Mucosa of gallbladder (tissue), 1 donor: Measurements from ENCODE around the gene ADAT1. TPM values are rescaled to one million over a fixed set of nuclear protein-coding genes. Genes with fewer than 3 reads are reported as not detected.
"Not testable (repeated sequence)": the region's sequence is repeated elsewhere in the genome, so short reads cannot be mapped to it uniquely, and the experiment has no call there.

Experiments used
- DNase-seq: peaks from one replicate; pipeline ENCODE4 v3.0.0-alpha.2; 2020; ENCODE audit warnings: low spot score
- total RNA-seq: library from RNA; stranded (reverse); gene quantifications from one replicate; pipeline ENCODE4 v1.2.1, GENCODE V29; 2021
- donor health status: DM: no; HTN: no; CAD: no.

The ADAT1 gene
- total RNA-seq, 1 donor from 2014 or later, result 57.2 TPM

DNA sequence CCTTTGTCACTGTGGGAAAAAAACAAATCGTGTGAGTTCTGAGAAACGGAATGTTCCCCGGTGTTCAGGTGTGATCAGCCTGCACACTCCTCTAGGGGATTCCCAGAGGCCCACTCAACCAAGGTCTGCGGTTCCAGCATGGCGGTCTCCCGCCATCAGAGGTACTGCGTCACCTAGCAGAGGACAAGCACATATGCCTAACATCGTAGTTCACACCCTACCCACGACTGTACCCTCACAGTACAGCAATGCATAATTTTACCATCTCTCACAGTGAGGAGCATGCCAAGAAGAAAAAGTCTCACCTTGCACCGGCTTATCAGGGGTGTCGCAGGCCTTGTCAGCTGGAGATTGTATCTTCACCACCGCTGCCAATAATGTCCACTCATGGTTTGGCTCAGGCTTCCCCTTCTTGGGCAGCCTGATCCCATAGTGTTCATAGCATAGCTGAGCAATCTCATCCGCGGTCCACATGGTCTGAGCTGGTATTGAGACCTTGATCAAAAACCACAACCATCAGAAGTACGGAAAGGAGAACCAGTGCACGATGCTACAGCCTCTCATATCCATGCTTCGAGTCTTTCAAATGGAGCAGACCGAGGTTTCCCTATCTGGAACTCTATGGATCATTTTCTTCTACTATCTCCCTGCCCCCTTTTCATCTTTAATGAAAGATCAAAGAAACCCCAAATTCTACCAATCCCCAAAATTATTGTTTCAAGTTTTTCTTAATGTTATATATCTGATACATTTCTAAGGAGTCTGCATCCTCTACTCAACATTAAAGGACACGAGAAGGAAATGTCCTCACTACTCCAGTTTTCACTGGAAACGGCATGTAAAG lies 2.5 kb downstream of the ADAT1 start:
- no peak for DNase-seq

DNA sequence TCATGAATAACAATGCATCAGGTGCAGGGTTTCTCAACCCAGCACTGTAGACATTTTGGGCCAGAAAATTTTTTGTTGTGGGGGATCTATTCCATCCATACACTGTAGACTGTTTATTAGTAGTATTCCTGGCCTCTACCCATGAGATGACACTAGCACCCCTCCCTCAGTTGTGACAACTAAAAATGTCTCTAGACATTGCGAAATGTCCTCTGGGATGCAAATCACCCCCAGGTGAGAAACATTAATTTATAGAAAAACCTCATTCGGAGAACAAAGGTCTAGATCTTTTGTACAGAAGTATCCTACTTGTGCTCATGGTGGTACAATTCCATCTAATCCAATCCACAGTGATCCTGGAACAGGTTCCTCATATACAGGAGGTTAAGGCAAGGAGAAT lies 4.3 kb downstream of the ADAT1 start:
- DNase-seq, result no peak

DNA sequence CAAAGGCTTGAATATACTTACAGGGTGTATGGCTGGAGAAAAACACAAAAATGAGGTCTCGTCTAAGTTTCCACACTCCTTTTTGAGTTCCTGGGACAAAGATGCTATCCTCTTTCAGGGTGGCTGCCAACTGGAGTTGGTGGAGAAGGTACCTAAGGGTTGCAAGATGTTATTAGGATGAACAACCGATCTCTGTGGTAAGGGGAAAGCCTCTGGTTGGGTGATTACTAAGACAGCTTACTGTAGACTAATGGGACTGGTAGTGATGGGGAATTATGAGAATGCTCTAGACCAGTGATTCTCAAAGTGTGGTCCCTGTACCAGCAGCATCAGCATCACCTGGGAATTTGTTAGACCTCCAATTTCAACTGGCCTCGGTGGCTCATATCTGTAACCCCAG lies 6.0 kb downstream of the ADAT1 start:
- no peak for DNase-seq

DNA sequence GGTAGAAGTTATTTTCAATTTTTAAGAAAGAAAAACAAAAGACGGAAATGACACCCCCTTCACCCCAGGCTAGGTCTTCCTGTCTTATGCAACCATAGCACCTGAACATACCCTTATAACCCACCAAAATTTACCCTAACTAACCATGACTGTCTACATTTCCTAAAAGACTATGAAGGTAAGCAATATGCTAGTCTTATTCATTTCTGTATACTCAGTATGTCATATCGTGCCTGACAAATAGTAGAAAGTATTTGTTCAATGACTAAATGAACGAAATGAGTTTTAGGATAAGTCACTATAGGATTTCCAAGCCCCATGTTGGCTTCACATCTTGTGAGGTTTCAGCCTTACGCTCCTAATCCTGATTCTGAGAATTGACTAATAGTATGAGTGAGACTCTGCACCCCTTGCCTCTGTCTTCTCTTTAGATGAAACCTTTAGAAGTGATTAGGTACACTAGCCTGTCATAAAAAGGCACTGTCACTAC lies 6.5 kb downstream of the ADAT1 start:
- no peak for DNase-seq

DNA sequence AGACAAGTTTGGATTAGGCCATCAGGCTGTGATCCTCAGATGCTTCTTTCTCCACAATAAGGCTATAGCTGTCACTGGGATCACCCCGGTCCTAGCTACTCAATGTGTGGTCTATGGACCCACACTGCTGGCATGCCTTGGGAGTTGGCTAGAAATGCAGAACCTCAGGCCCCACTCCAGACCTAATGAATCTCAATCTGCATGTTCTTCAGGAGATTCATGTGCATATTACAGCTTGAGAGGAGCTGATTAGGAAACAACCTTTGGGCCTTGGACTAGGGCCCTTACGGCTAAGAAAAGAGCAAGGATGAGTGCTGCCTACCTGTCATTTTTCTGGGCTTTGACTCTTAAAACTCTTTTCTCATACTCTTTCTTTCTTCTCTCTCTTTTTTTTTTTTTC lies 7.5 kb downstream of the ADAT1 start:
- DNase-seq, result no peak

DNA sequence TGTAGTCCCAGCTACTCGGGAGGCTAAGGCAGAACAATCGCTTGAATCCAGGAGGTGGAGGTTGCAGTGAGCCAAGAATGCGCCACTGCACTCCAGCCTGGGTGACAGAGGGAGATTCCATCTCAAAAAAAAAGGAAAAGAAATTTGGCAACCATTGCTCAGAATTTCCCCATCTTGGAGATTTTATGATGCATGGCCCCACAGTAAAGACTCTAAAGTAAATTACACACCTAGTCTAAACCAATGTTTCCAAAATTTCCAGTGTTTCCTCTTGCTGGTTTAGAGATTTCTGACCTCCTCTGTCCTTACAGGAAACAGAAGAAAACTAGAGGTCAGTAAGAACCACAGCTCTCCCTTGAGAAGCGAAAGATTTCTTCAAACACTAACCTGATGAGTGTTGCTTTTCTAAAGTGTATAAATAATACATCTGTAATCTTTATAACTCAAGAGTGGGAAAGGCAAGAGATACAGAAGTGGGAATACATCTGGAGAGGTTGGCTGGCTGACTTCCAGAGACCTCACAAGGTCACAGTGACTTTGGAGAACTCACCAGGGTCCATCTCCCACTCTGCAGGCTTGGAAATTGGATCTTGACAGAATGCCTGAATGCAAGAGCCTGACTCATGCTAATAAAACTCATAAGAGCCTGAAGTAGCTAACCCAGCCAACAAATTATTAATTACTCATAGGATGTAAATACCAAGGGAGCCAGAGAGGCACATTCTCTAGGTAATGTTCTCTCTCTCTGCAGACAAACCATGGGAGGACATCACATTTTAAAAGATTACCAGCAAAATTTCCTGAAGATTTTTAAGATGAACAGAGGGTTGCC lies 8.8 kb downstream of the ADAT1 start:
- DNase-seq, result no peak

DNA sequence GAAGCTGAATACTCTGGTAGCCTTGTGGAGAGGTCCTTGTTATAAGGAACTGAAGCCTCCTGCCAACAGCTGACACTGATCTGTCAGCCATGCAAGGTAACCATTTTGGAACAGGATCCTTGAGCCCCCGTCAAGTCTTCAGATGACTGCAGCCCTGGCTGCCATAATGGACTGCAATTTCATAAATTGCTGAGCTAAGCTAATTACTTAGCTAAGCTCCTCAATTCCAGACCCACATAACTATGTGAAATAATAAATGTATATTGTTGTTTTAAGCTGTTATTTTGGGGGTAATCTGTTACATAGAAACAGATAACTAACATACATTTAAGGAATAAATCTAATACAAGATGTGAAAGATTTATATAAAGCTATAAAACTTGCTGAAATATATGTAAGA lies 16.6 kb downstream of the ADAT1 start:
- DNase-seq, result no peak

DNA sequence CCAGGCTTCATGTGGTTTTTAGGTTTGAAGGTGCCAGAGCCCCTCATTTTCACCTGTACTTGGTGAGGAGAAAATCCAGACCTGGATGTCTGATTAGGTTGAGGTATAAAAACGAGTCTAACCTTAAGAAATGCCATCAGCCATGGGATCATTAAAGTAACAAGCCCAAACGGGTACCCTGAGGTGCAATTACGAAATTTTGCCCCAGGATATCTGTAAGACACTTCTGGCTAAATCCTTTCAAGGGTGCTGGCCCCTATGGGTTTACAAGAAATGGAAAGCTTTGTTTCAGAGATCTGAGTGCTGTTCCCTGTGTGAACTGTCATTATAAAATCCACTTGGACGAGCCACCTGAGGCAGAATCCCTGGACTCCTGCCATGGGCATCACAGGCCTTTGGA lies 19.8 kb downstream of the ADAT1 start:
- no peak for DNase-seq

DNA sequence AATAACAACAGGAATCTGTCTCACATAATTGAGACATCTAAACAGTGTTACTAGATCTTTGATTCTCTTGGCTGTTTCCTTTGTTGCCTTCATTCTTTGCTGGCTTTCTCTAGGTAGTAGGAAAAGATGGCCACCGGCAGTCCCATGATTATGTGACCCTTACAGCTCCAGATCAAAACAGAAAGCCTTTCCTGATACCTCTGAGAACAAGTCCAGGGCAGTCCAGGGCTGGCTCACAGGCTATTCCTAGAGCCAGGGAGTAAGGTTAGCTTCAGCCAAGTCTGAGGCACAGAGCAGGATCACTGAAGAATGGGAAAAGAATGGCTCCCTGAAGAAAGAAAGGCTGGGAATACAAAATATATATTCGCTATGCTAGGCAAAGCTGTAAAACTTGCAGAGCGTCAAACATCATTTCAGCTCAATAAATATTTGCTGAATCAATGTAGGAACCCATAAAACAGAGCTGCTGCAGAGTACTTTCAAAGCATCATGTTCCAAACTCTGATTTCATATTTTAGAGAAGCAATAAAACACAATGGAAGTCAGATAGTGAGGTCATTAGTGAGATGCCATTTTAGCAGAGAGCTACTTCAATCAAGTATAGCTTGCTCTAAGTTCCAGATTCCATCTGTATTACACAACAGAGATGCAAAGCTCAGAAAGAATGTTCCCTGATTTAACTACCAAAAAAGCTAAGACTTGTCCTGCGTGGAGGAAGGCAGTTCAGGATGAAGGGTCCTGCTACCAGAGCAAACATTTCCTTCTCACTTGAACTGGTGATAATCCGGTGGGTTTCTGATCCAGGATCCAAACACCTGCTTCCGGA lies 23.4 kb downstream of the ADAT1 start:
- no peak for DNase-seq

DNA sequence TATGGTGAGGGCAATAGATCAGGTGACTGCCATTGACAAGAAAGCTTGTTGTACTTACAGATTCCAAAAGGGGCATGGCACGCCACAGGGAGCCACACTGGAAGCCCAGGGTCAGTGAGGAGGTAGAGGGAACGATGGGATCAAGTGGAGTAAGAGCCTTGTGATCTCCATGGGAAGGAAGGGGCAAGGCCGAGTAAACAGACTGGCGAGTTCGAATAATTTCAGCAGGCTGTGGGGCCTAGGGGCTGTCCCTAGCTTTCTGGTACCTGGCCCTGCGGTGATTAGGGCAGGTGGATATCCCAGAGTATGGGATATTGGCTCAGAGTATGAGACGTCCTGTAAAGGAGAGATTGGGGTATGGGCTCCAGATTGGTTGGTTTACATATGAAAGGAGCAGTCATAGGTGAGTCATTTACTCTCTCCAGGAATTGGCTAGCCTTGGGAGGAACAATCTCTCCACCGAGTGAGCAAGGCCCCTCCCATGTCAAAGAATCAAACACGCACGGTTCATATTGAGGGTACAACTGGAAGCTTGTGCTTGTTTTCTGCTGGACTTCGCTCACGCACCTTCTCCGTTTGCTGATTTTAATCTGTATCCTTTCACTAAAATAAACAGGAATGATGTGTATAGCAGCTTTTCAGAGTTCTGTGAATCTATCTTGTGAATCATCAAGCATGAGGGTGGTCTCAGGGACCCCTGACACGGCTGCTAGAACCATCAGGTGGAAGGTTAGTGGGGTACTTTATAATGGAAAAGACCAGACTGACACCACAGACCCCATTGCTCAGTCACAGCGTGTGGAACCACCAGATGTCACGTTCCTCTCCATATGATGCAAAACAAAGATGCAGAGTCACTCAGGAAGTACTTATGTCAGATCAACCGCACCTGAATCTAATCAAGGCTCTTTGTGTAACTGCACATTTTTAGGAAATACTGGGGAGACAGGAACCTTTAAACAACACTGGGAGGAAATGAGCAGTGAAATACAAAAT lies 29.0 kb downstream of the ADAT1 start:
- no peak for DNase-seq

DNA sequence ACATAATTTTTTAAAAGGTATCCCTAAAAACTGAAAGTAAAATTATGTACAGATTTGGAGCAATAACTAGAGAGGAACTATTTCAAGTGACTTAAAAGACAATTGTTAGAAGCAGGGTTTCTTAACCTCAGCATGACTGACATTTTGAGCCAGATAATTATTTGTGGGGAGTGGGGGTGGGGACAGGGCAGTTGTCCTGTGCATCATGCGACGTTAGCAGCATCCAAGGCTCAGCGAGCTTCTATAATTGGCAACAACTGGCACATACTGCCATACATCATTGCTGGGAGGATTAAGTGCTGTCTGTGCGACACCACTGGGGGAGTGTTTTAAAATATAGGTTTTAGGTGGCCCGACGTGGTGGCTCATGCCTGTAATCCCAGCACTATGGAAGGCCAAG lies 29.8 kb downstream of the ADAT1 start:
- no peak for DNase-seq

DNA sequence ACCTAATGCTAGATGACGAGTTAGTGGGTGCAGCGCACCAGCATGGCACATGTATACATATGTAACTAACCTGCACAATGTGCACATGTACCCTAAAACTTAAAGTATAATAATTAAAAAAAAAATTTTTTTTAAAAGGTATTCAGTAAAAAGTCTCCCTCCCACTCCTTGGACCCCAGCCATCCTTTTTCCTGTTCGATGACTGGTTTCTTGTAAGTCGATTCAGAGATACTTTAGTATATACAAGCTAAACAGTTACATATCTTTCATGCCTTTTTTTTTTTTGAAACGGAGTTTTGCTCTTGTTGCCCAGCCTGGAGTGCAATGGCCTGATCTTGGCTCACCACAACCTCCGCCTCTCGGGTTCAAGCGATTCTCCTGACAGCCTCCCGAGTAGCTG lies 31.2 kb downstream of the ADAT1 start:
- not testable (repeated sequence) for DNase-seq

DNA sequence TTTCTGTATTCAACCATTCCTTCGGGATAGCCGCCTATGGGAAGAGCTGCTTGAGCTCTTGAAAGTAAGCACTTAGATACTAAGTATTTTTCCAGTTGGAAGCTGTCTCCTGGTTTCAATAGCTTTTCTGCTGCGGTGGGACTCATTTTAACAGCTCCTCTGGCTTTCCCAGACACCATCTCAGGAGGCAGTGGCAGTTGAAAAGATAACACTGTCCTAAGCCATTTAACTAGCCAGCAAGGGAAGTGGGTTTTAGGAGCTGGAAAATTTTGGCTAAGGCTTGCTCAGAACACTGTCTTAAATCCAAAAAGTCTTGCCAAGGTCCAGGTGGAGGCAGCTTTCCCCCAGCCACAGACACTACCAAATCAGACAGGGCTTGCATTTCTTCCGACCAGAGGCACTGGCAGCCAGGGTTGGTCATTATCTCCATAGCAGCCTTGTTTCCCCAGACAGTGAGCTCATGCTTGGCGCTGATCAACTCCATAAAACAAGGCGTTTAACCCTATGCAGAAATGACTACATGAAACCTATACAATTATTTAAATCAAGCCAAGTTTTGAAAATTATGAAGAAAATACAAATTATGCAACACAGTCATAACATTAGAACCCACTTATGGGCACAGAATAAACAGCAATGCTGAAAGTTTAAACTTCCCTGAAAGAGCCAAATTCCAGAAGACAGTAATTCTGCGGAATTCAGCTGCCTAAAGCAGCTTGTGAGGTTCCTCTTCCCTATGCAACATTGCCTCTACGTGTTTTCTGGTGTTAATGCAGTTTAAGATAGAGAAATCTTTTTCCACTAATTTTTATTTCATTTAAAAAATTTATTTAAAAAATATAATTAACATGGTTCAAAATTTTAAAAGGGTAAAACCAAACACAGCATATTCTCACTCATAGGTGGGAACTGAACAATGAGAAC lies 31.9 kb downstream of the ADAT1 start:
- peak; percentile 28 for DNase-seq

DNA sequence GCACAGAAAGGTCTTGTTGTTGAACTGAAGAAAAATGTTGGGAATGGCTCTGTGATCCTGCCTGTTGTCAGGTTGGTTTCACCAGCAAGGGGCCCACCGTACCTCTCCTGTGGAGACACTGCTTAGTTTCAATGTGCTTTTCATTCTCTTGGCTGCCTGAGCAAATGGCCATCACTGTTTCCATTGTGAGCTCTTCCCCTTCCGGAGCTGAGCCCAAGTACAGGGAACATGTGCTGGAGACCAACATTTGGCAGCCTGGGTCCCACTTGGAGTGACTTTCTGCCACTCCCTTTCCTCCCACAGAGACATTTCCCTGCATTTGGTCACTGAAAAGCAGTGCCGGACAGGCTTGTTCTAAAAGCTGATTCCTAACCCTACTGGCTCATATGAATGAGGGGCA lies 33.8 kb downstream of the ADAT1 start:
- DNase-seq, result no peak

DNA sequence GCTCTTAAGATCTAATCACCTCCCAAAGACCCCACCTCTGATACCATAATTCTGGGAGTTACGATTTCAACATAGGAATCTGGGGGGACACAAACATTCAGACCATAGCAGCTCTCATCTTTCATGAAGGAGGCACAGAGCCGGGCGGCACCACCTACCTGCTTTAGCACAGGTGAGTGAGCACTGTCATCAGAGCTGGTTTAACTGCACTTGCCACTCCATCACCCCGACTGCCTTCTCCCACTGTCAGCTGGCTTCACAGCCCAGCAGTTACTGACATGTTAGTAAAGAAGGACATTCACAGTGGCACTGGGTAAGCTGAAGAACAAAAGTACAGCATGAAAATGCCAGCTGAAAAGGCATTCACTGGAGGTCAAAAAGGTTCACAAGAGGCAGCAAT lies 34.4 kb downstream of the ADAT1 start:
- DNase-seq, result no peak

DNA sequence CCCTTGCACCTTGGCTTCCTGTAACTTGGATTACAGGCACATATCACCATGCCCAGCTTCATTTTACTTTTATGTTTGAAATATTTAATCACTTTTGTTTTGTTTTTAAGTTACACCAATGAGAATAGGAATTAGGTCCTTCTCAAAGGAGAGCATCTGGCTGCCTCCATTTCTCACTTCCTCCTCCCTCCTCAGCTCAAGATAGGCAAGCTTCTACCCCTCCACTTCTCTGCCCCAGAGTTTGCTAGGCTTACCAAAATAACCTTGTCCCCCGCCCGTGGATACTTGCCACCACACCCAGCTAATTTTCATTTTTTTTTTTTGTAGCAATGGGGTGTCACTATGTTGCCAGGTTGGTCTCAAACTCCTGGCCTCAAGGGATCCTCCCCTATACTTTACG lies 39.0 kb downstream of the ADAT1 start:
- DNase-seq, result no peak

DNA sequence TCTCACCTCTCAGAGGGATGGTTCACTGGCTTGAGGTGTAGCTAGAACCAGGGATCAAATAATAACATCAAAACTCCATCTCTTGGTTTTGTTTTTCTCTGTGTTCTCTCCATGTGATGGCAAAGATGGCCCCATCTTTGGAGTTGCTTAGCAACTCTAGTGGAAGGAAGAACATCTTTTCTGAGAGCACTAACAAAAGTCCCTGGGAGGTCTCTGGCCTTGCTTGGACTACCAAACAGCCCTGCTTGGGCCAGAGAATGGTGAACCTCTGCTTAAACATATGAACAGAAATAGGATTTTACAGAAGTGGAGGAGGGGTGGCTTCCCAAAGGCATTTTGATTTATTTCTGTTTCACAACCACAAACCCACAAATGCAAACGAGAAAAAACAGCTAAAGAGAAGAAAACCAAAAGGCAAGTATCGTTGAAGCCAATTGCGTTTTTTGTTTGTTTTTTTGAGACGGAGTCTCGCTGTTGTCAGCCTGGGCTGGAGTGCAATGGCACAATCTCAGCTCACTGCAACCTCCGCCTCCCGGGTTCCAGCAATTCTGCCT lies 43.7 kb downstream of the ADAT1 start:
- no peak for DNase-seq

DNA sequence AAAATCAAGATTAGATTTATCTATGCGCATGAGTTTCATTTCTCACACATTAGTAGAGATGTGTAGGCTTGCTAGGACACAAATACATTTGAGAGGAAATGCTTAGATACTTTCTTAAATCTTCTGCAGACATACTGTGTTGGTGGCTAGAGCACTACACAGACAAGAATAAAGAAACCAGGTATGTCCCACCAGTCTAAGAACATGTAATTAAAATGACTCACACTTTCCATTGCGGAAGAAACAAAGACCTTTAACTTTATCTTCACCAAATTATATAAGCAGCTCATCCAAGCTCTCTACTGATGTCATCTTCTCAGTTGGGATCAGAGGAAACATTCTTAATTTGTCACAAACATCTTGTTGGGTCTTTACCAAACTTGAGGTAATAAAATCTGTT lies 44.4 kb downstream of the ADAT1 start:
- DNase-seq, result no peak

DNA sequence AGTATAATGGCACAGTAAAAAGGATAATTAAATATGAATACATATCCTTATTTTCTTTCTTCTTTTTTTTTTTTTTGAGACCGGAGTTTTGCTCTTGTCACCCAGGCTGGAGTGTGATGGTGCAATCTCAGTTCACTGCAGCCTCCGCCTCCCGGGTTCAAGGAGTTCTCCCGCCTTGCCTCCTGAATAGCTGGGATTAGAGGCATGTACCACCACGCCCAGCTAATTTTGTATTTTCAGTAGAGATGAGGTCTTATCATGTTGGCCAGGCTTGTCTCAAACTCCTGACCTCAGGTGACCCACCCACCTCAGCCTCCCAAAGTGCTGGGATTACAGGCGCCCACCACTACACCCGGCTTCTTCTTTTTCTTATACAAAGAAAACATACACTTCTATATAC lies 44.9 kb downstream of the ADAT1 start:
- no peak for DNase-seq
